WERI-Rb-1 (cell line): ENCODE results near the gene SNRNP48.

Source experiments
- DNase-seq: peaks from one replicate; pipeline ENCODE4 v3.0.0-alpha.2; 2020
- H3K27ac ChIP-seq: fragments of 250-450 bp; sonication (Bioruptor Pico); 2 replicates; pipeline ENCODE4 v1.5.1; 2020; ENCODE audit warnings: mild to moderate bottlenecking, moderate library complexity
- H3K27me3 ChIP-seq: fragments of 250-450 bp; sonication (Bioruptor Pico); 2 replicates; pipeline ENCODE4 v1.5.1; 2021; ENCODE audit warnings: mild to moderate bottlenecking, low read depth, moderate library complexity; ENCODE audit not compliant: insufficient read depth, severe bottlenecking
- H3K36me3 ChIP-seq: fragments of 250-450 bp; sonication (Bioruptor Pico); 2 replicates; pipeline ENCODE4 v1.5.1; 2020; ENCODE audit warnings: mild to moderate bottlenecking, moderate library complexity
- H3K4me3 ChIP-seq: 2 replicates; pipeline ENCODE4 v1.5.1; 2011; ENCODE audit warnings: low read depth, mild to moderate bottlenecking, control low read depth, low read length
- H3K9me3 ChIP-seq: fragments of 250-450 bp; sonication (Bioruptor Pico); 2 replicates; pipeline ENCODE4 v1.5.1; 2021; ENCODE audit warnings: mild to moderate bottlenecking, moderate library complexity; ENCODE audit not compliant: severe bottlenecking
- CTCF ChIP-seq: IDR thresholded peaks from 2 replicates; pipeline ENCODE4 v1.5.1; 2011; ENCODE audit warnings: low read depth, mild to moderate bottlenecking, control low read depth, inconsistent platforms, low read length

The SNRNP48 gene

GRCh38 chr6:7580927-7581618, 8.9 kb upstream of the SNRNP48 start:
- no peaks in the 10 kb centered on the region for H3K9me3 ChIP-seq
- H3K36me3 ChIP-seq = peaks cover 34% of the 10 kb centered on the region
- H3K27me3 ChIP-seq = no peaks in the 10 kb centered on the region
- H3K27ac ChIP-seq = no peak overlapping the region
- TF ChIP-seq CTCF = no peak
- DNase-seq = no peak
- H3K4me3 ChIP-seq = no peak overlapping the region

- Histone ChIP-seq H3K9me3 (no peaks in the 10 kb centered on the region), H3K27ac (no peak overlapping the region), H3K27me3 (no peaks in the 10 kb centered on the region), H3K4me3 (no peak overlapping the region), H3K36me3 (peaks cover 14% of the 10 kb centered on the region)
- no peak for TF ChIP-seq CTCF
- DNase-seq = no peak
Measured at GRCh38 chr6:7585287-7585930, 4.6 kb upstream of the SNRNP48 start.

GRCh38 chr6:7587631-7588100, 2.3 kb upstream of the SNRNP48 start:
- TF ChIP-seq CTCF = no peak
- DNase-seq = no peak

GRCh38 chr6:7588506-7588905, 1.5 kb upstream of the SNRNP48 start:
- no peaks in the 10 kb centered on the region for H3K27me3 ChIP-seq
- no peak for DNase-seq
- TF ChIP-seq CTCF = no peak

More at GRCh38 chr6:7587631-7588100, 2.3 kb upstream of the SNRNP48 start:
- Histone ChIP-seq H3K4me3 (no peak overlapping the region), H3K36me3 (peaks cover 23% of the 10 kb centered on the region), H3K27me3 (no peaks in the 10 kb centered on the region), H3K9me3 (no peaks in the 10 kb centered on the region), H3K27ac (no peak overlapping the region)

GRCh38 chr6:7589221-7589620, 777 bp upstream of the SNRNP48 start:
- peaks cover 29% of the 10 kb centered on the region for H3K36me3 ChIP-seq
- H3K4me3 ChIP-seq = peak overlapping the region; percentile 93
- DNase-seq = no peak
- no peaks in the 10 kb centered on the region for H3K27me3 ChIP-seq
- no peaks in the 10 kb centered on the region for H3K9me3 ChIP-seq
- no peak overlapping the region for H3K27ac ChIP-seq
- TF ChIP-seq CTCF = no peak

More at GRCh38 chr6:7588506-7588905, 1.5 kb upstream of the SNRNP48 start:
- Histone ChIP-seq H3K9me3 (no peaks in the 10 kb centered on the region), H3K27ac (no peak overlapping the region), H3K36me3 (peaks cover 27% of the 10 kb centered on the region), H3K4me3 (no peak overlapping the region)
